OCI-LY7 (cell line): ENCODE results near the gene PFKFB1. TPM values are rescaled to one million over a fixed set of nuclear protein-coding genes. Genes with fewer than 3 reads are reported as not detected.

ENCODE experiments used
- BruUV-seq: library from RNA; stranded (reverse); fragments of 400-500 nt; replicated peaks from 2 replicates; lab custom pipeline; 2021; lab: Mats Ljungman, UMichigan
- CTCF ChIA-PET: fragments of 300-600 bp; sonication (Branson Sonifier 250); formaldehyde crosslinking; loops from one replicate; lab custom pipeline; 2022; ENCODE audit warnings: antibody characterized with exemption; ENCODE audit not compliant: unreplicated experiment; lab: Charles Lee
- POLR2A ChIA-PET: fragments of 300-600 bp; sonication (Branson Sonifier 250); formaldehyde crosslinking; loops from one replicate; lab custom pipeline; 2022; ENCODE audit warnings: antibody characterized with exemption; lab: Charles Lee
- DNase-seq: peaks from one replicate; pipeline ENCODE4 v3.0.0-alpha.2; 2015; ENCODE audit warnings: low spot score
- H2AFZ ChIP-seq: fragments of 200-600 bp; sonication (generic), shearing (Covaris generic); 2 replicates; pipeline ENCODE4 v1.6.1; 2014; ENCODE audit warnings: mild to moderate bottlenecking, antibody characterized with exemption, low read length, moderate library complexity
- H3K27ac ChIP-seq: fragments of 200-600 bp; sonication (generic); 2 replicates; pipeline ENCODE4 v1.5.1; 2014; ENCODE audit warnings: mixed run types, low read depth, mild to moderate bottlenecking, moderate library complexity, low read length, inconsistent platforms; ENCODE audit not compliant: poor library complexity, severe bottlenecking
- H3K36me3 ChIP-seq: fragments of 200-600 bp; sonication (generic); 2 replicates; pipeline ENCODE4 v1.6.1; 2014; ENCODE audit warnings: mild to moderate bottlenecking, antibody characterized with exemption, low read length, moderate library complexity, mixed read lengths; ENCODE audit not compliant: insufficient read depth
- H3K4me1 ChIP-seq: fragments of 200-600 bp; sonication (generic); 2 replicates; pipeline ENCODE4 v1.5.1; 2014; ENCODE audit warnings: mild to moderate bottlenecking, low read length; ENCODE audit not compliant: insufficient read depth, poor library complexity, severe bottlenecking
- H3K4me2 ChIP-seq: fragments of 200-600 bp; sonication (generic); 2 replicates; pipeline ENCODE4 v1.6.1; 2014; ENCODE audit warnings: mild to moderate bottlenecking, low read length
- H3K4me3 ChIP-seq: fragments of 200-600 bp; sonication (generic); 2 replicates; pipeline ENCODE4 v1.5.1; 2014; ENCODE audit warnings: mild to moderate bottlenecking, low read depth, low read length; ENCODE audit not compliant: poor library complexity, severe bottlenecking
- H3K79me2 ChIP-seq: fragments of 200-600 bp; sonication (generic); 2 replicates; pipeline ENCODE4 v1.6.1; 2016; ENCODE audit warnings: low read depth, mild to moderate bottlenecking, low read length, moderate library complexity, mixed read lengths; ENCODE audit not compliant: insufficient read depth
- H3K9me2 ChIP-seq: fragments of 200-600 bp; sonication (generic); 2 replicates; pipeline ENCODE4 v1.6.1; 2016; ENCODE audit warnings: mild to moderate bottlenecking, low read length, mixed read lengths; ENCODE audit not compliant: insufficient read depth
- H3K9me3 ChIP-seq: fragments of 200-600 bp; sonication (generic); 2 replicates; pipeline ENCODE4 v1.6.1; 2014; ENCODE audit warnings: mild to moderate bottlenecking, mixed run types, low read length, mixed read lengths
- H4K20me1 ChIP-seq: fragments of 200-600 bp; sonication (generic); 2 replicates; pipeline ENCODE4 v1.6.1; 2014; ENCODE audit warnings: mild to moderate bottlenecking, antibody characterized with exemption, low read length, moderate library complexity, mixed read lengths; ENCODE audit not compliant: insufficient read depth
- CTCF ChIP-seq: fragments of 200-600 bp; sonication (generic); conservative IDR thresholded peaks from 2 replicates; pipeline ENCODE4 v1.5.1; 2014; ENCODE audit warnings: mild to moderate bottlenecking, antibody characterized with exemption, low read length, moderate library complexity, mixed read lengths
- EZH2phosphoT487 ChIP-seq: fragments of 200-600 bp; sonication (generic); IDR thresholded peaks from 2 replicates; pipeline ENCODE4 v1.6.1; 2018; ENCODE audit warnings: low read depth, borderline replicate concordance, mild to moderate bottlenecking, mixed run types, antibody characterized with exemption, low read length, moderate library complexity, mixed read lengths
- intact Hi-C: fragments of 100-400 bp; cut with micrococcal nuclease; formaldehyde crosslinking; loops from one replicate; pipeline ENCODE4 v1.10.0; 2022; ENCODE audit not compliant: unreplicated experiment
- total RNA-seq, 2 experiments: library from RNA; depleted of rRNA in 1 of 2; stranded (reverse); fragments of >200 nt in 1 of 2; shearing (Covaris generic) in 1 of 2; gene quantifications; 2 replicates each; pipeline ENCODE4 v1.2.3, GENCODE V29; 2014 to 2022

PFKFB1 gene
- total RNA-seq, 2 experiments from 2014 or later: 0.72 to 0.76 TPM

DNA sequence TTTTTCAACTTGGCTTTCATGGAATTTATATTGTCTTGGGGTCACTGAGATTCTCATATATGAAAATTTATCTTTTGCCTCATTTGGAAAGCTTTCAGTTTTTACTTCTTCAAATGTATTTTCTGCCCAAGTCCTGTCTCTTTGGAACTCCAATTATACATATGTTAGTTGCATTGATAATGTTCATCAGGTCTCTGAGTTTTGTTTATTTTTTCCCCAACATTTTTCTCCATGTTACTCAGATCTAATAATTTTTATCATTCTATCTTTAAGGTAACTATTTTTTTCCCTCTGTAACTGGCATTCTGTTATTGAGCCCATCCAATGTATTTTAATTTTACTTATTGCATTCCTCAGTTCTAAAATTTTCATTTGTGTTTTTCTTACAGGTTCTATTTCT, 84.0 kb downstream of the PFKFB1 start:
- TF ChIP-seq CTCF (no peak), EZH2phosphoT487 (no peak)
- Histone ChIP-seq H3K4me1 (no peaks in the 10 kb centered on the region), H3K9me3 (no peaks in the 10 kb centered on the region), H3K4me3 (no peak overlapping the region), H3K9me2 (no peaks in the 10 kb centered on the region), H3K79me2 (no peaks in the 10 kb centered on the region), H2AFZ (no peak overlapping the region), H4K20me1 (no peaks in the 10 kb centered on the region), H3K4me2 (no peak overlapping the region), H3K36me3 (no peaks in the 10 kb centered on the region), H3K27ac (no peak overlapping the region)
- POLR2A ChIA-PET: no interaction called here
- intact Hi-C loops: no loop called here
- DNase-seq: no peak
- CTCF ChIA-PET: no interaction called here
- BruUV-seq: no TSS peak

- Histone ChIP-seq H3K4me2 (no peak overlapping the region), H3K9me2 (no peaks in the 10 kb centered on the region), H2AFZ (no peak overlapping the region), H3K4me1 (no peaks in the 10 kb centered on the region), H3K36me3 (no peaks in the 10 kb centered on the region), H3K4me3 (no peak overlapping the region), H4K20me1 (no peaks in the 10 kb centered on the region), H3K79me2 (no peaks in the 10 kb centered on the region), H3K27ac (no peak overlapping the region), H3K9me3 (no peaks in the 10 kb centered on the region)
- DNase-seq: no peak
- POLR2A ChIA-PET: interaction anchor here (0.6 kb wide), 1 partner anchor 1354 kb away, joined by 4 read pairs; no protein-coding TSS in a partner anchor
- intact Hi-C loops: loop anchor here (5.0 kb wide), 1 partner anchor 163 kb away; no protein-coding TSS in a partner anchor
- CTCF ChIA-PET: no interaction called here
- no TSS peak for BruUV-seq
- TF ChIP-seq EZH2phosphoT487 (no peak), CTCF (no peak)
Observed at GRCh38 chrX:54894159-54894558, 99.8 kb downstream of the PFKFB1 start.

GRCh38 chrX:54891573-54891972, 102.4 kb downstream of the PFKFB1 start:
- Histone ChIP-seq H3K4me3 (no peak overlapping the region), H3K9me2 (no peaks in the 10 kb centered on the region), H3K27ac (no peak overlapping the region), H3K4me2 (no peak overlapping the region), H3K4me1 (no peaks in the 10 kb centered on the region), H4K20me1 (no peaks in the 10 kb centered on the region), H3K79me2 (no peaks in the 10 kb centered on the region), H3K36me3 (no peaks in the 10 kb centered on the region), H3K9me3 (no peaks in the 10 kb centered on the region), H2AFZ (no peak overlapping the region)
- TF ChIP-seq CTCF: peak; percentile 67
- no peak for TF ChIP-seq EZH2phosphoT487
- peak; percentile 34 for DNase-seq
- no TSS peak for BruUV-seq
- POLR2A ChIA-PET: interaction anchor here (0.6 kb wide), 1 partner anchor 165 kb away, joined by 3 read pairs; no protein-coding TSS in a partner anchor
- CTCF ChIA-PET: no interaction called here
- intact Hi-C loops: loop anchor here (5.0 kb wide), 1 partner anchor 166 kb away; no protein-coding TSS in a partner anchor
